ENCODE measurements around the gene LRP1B. TPM values are rescaled to one million over a fixed set of nuclear protein-coding genes. Genes with fewer than 3 reads are reported as not detected.

The LRP1B gene
- total and polyA plus RNA-seq, 2 of the 8 experiments (the other 6 are each of a cell fraction or from before 2014, with no cell fraction given): 0.03 TPM; not detected in 1

DNA sequence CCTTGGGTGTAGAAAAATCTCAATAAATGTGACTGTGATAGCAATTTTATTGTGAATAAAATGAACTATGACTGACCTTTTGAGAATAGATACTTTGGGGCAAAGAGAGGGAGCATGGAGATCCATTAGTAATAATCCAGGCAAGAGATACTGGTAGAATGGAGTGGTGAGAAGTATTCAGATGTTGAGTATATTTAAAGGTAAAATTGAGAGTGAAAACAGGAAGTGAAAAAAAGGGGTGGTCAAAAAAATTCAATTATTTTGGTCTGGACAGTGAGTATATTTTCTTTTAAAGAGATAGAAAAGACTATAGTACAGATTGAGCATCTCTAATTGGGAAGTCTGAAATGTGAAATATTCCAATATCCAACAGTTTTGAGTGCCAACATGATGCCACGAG, 1835.0 kb downstream of the LRP1B start:
- FAIRE-seq (no peak), DNase-seq (ENCODE audit: low read depth in 1 of 2, low spot score in 2 of 2) (no peak)
- Histone ChIP-seq H2AK5ac (ENCODE audit: low read depth, low read length) (no peak overlapping the region), H3K4ac (replicated peaks; ENCODE audit: insufficient read length, low read depth, low read length) (no peak overlapping the region), H2BK20ac (ENCODE audit: low read length) (no peak overlapping the region), H3K27ac (ENCODE audit: low read depth, low read length) (no peak overlapping the region), H2AFZ (ENCODE audit: low read length) (no peak overlapping the region), H3K4me1 (replicated peaks in 1 of 4; ENCODE audit: control insufficient read depth in 3 of 4, insufficient read depth in 4 of 4, low read length in 3 of 4) (no peaks in the 10 kb centered on the region), H4K5ac (ENCODE audit: insufficient read length, low read depth, low read length) (no peak overlapping the region), H3K79me1 (ENCODE audit: low read depth, low read length) (no peaks in the 10 kb centered on the region), H2BK12ac (ENCODE audit: low read depth, low read length) (no peak overlapping the region), H4K8ac (ENCODE audit: extremely low read depth, insufficient read depth, low read length) (no peak overlapping the region), H3K9ac (replicated peaks in 1 of 4; ENCODE audit: extremely low read depth in 1 of 4, low read depth in 3 of 4, low read length in 3 of 4) (no peak overlapping the region), H4K91ac (replicated peaks; ENCODE audit: insufficient read length, low read length) (no peak overlapping the region), H2BK5ac (ENCODE audit: low read depth, low read length) (no peak overlapping the region), H3K23ac (ENCODE audit: insufficient read length) (no peak overlapping the region), H3K23me2 (ENCODE audit: low read depth, low read length) (peaks cover 2% of the 10 kb centered on the region; the same call in 1 of the 2 replicates), H3K79me2 (ENCODE audit: control insufficient read depth in 1 of 2, insufficient read depth in 2 of 2, low read length in 2 of 2) (no peaks in the 10 kb centered on the region), H3K56ac (replicated peaks; ENCODE audit: insufficient read length, low read depth, low read length) (no peak overlapping the region), H3K4me2 (ENCODE audit: insufficient read depth in 1 of 2, low read depth in 2 of 2, low read length in 2 of 2) (no peak overlapping the region), H3K18ac (ENCODE audit: extremely low read depth, low read length) (no peak overlapping the region), H2BK120ac (replicated peaks; ENCODE audit: low read depth, low read length) (no peak overlapping the region), H2BK15ac (ENCODE audit: low read length) (no peak overlapping the region), H3K4me3 (ENCODE audit: extremely low read depth in 1 of 4, insufficient read depth in 2 of 4, low read depth in 3 of 4, low read length in 4 of 4) (no peak overlapping the region), H4K20me1 (replicated peaks in 1 of 2; ENCODE audit: control insufficient read depth in 1 of 2, insufficient read depth in 2 of 2, low read length in 2 of 2) (no peaks in the 10 kb centered on the region), H3K27me3 (replicated peaks in 1 of 4; ENCODE audit: control insufficient read depth in 3 of 4, extremely low read depth in 1 of 4, insufficient read depth in 3 of 4, low read length in 3 of 4) (no peaks in the 10 kb centered on the region), H3K14ac (ENCODE audit: insufficient read length) (no peak overlapping the region), H3K36me3 (ENCODE audit: control insufficient read depth in 2 of 4, insufficient read depth in 4 of 4, low read length in 3 of 4) (no peaks in the 10 kb centered on the region), H3K9me3 (ENCODE audit: insufficient read depth in 2 of 2, low read depth in 1 of 2, low read length in 1 of 2) (no peaks in the 10 kb centered on the region)
- POLR2A ChIA-PET (ENCODE audit: partially characterized antibody): no interaction called here
- CTCF ChIA-PET (ENCODE audit: partially characterized antibody): no interaction called here
- WGBS, 2 experiments (ENCODE audit: extremely low coverage in 1 of 2, insufficient coverage in 1 of 2, insufficient read length in 1 of 2, insufficient replicate concordance in 2 of 2, low coverage in 1 of 2, low lambda C conversion rate in 2 of 2, missing lambda C conversion rate in 1 of 2): 86% methylated on average over 1 of the region's 1 CpG; no CpG with 5 or more reads in 1 of the 2 experiments
- TF ChIP-seq TAF1 (IDR thresholded peaks at IDR 0.05; ENCODE audit: low read depth, low read length) (no peak), CREB1 (IDR thresholded peaks at IDR 0.05) (no peak), CHD2 (IDR thresholded peaks at IDR 0.05; ENCODE audit: low read length) (no peak), JUND (IDR thresholded peaks at IDR 0.05; ENCODE audit: low read length) (no peak), BRCA1 (IDR thresholded peaks at IDR 0.05; ENCODE audit: low read depth, low read length) (no peak), ASH2L (IDR thresholded peaks at IDR 0.05; ENCODE audit: low read length) (no peak), TAF7 (optimal IDR thresholded peaks at IDR 0.05; ENCODE audit: borderline replicate concordance, low read depth, low read length) (no peak), POLR2A (IDR thresholded peaks at IDR 0.05; ENCODE audit: control extremely low read depth in 1 of 2, low read depth in 2 of 2, low read length in 2 of 2) (no peak), KDM5A (IDR thresholded peaks at IDR 0.05; ENCODE audit: low read length) (no peak)
- TF ChIP-seq, protein P1, sequence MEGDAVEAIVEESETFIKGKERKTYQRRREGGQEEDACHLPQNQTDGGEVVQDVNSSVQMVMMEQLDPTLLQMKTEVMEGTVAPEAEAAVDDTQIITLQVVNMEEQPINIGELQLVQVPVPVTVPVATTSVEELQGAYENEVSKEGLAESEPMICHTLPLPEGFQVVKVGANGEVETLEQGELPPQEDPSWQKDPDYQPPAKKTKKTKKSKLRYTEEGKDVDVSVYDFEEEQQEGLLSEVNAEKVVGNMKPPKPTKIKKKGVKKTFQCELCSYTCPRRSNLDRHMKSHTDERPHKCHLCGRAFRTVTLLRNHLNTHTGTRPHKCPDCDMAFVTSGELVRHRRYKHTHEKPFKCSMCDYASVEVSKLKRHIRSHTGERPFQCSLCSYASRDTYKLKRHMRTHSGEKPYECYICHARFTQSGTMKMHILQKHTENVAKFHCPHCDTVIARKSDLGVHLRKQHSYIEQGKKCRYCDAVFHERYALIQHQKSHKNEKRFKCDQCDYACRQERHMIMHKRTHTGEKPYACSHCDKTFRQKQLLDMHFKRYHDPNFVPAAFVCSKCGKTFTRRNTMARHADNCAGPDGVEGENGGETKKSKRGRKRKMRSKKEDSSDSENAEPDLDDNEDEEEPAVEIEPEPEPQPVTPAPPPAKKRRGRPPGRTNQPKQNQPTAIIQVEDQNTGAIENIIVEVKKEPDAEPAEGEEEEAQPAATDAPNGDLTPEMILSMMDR (IDR thresholded peaks at IDR 0.05; ENCODE audit: control extremely low read depth in 1 of 3, insufficient read depth in 1 of 3, low read depth in 1 of 3, low read length in 3 of 3): no peak
- TF ChIP-seq, protein P2, sequence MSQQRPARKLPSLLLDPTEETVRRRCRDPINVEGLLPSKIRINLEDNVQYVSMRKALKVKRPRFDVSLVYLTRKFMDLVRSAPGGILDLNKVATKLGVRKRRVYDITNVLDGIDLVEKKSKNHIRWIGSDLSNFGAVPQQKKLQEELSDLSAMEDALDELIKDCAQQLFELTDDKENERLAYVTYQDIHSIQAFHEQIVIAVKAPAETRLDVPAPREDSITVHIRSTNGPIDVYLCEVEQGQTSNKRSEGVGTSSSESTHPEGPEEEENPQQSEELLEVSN (IDR thresholded peaks at IDR 0.05): no peak

All from H1 (cell line).